CD4-positive, alpha-beta T cell treated with Interleukin-6 for 4 hours (primary cell): Measurements from ENCODE around the gene ADAMTSL2.

Experiments
- DNase-seq: peaks from one replicate; pipeline ENCODE4 v3.0.0-alpha.2; 2020; ENCODE audit warnings: mixed read lengths

Gene ADAMTSL2

DNA sequence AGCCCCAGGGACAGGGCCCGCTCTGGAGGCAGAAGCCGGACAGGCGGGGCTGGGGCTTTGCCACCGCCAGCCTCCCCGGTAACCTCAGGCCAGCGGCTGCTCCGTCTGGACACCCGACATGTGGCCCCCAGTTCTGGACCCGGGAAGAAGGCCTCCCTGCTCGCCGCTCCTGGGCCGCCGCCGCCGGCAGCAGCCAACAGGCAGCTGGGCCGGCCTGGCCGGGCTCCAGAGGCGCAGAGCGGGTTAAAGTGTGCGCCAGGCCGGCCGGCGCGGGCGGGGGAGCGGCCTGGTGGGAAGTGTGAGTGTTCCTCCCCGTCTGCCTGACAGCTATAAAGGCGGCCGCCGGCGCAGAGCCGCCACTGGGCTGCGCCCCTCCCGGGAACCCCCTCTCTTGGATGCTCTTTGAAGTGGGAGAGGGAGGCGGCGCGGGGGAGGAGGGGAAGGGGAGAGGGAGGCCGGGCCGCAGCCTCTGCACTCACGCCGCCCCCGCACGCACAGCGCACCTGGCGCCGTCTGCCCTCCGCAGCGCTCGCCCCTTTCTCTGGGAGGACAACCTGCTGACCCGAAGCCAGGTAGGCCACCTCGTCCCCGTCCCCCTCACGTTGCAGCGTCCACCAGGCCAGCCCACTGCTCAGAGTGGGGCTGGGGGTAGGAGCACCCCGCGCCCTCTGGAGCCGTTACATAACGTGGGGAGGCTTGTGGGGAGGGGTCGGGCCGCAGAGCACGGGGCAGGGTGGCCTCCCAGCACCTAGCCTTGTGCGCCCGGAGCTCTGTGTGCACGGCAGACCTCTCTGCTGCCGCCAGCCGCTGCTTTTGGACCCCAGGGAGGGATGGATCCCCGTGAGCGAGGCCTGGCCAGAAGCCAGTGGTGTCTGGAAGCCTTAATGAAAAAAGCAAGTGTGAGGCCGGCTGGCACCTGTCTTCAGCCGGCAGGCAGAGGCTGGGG, at the start of gene ADAMTSL2:
TSS of gene ADAMTSL2 (plus strand) at position 359 of the 946 bp plus-strand sequence. CDS start 2,009 bp downstream, outside the sequence.
- peak; percentile 73 for DNase-seq

DNA sequence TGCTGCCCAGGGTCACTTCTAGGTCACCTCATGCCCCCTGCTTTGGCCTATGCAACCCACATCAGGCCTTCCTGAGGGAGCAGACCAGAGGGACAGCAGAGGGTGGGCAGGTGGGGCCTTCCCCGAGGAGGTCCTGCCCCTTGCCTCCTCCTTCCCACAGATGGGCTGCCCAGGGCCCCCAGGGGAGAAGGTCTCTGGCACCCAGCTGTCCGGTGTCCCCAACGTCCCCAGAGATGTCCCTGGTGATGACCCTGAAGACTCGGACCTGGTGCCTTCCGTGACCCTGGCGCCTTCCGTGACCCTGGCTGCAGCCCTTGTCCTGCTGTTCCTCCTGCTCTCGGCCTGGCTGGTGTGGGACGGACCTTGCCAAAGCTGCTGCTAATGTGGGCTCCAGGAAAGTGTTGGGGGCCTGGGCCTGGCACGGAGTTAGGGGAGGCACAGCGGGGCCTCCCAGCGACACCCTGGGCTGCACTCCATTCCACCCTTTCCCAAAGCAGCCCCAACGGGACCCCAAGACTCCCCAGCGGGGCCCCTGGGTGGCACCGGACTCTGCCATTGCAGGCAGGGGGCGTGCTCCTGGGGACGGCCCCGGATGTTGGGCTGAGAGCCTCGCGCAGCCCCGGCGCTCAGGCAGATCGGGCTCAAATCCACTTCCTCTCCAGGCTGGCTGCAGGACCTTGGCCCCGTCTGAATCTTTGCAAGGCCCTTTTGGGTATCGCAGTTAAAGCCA, 48.8 kb upstream of the ADAMTSL2 start:
- peak; percentile 12 for DNase-seq

DNA sequence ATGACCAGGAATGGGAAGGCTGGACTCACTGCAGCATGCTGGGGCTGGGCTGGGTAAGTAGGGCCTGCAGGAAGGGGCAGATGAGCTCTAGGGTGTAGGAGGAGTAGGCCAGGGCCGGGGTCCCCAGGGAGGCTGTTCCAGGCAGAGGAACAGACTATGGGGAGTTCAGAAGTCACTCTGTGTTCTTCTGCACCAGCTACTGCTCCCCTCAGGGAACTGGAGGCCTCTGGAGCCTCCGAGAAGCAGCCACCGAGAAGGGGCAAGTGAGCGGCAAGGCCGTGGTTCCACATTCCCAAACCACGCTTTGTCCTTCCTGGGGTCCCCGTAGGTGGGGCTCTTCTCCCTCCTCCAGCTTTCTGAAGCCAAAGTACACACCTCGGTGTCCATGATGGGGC, 47.2 kb upstream of the ADAMTSL2 start:
- no peak for DNase-seq

DNA sequence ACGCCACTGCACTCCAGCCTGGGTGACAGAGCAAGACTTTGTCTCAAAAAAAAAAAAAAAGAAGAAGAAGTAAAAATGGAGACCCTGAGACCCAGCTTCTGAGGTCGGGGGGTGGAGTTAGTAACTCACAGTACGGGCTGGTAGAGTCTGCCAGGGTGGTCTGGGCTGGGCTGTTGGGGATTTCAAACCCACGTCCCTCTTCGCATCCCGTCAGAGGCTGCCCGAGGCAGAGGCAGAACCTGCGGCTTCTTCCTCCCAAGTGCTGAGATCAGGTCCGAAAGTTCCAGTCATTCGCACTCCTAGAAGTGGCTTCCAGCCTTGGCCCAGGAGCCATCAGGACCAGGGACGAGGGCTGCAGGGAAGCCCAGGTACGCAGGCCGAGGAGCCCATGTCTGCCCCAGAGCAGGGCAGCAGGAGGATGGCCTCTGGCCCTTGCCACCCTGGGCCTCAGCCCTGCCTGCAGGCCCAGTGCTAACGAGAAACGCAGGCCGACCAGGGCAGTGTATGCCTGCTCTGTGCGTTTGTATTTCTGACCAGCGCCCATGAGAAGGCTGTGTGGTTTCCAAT, 45.7 kb upstream of the ADAMTSL2 start:
- no peak for DNase-seq

DNA sequence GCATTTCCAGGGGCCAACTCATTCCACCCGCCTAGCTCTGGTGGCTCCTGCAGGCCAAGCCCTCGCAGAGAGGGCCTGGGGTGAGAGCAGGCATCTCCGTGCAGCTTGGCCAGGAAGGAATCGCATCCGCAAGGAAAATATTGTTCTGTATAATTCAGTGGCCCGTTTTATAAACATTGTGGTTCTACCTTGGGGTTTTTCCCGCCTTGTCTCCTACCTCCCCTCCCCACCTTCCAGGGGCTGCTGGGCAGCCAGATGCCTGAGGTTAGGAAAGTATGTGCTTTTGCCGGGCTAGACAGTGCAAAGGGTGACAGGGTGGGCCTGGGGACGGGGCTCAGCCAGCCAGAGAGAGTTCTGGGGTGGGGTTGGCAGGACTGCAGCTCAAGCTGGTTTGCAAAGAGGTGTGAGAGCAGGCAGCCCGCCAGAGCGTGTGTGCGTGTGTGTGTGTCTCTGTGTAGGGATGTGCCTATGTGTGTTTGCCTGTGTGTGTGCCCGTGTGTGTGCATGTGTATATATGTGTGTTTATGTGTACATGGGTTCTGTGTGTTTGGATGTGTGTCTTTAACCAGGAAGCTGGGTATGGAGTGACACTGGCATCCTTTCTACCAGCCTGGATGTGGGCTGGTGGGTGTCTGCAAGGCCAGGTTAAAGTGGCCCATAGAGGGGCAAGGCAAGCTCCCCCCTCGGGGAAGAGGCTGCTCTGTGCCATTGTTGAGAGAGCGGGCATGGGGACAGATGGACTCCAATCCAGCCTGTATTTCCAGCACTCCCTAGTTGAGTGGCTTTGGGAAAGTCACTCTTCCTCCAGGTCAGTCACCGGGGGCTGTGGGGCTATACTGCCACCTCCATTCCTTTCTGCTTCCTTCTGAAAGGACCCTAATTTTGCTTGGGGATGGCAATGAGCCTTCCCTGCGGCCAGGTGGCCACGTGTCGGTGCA, 45.0 kb upstream of the ADAMTSL2 start:
- no peak for DNase-seq

DNA sequence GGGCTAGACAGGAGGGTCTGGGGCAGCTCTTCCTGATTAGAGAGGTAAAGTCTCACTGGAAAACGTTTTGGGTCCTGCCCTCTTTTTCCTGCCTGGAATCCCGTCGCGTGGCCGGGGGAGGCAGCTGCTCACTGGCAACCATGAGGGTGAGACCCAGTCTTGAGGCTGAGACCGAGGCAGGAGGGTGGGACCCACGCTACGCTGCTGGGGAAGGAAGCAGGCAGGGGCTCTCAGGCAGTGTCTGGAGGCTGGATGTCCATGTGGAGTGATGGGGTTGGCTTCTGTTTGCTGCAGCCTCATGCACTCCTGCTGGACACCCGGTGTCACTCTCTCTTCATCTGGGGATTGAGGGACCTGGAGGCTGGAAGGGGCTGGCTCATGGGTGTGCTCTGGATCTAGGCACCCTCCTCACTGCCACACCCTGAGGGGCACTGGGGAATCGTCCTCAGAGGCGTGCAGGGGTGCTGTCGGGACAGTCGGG, 44.3 kb upstream of the ADAMTSL2 start:
- DNase-seq, result no peak

DNA sequence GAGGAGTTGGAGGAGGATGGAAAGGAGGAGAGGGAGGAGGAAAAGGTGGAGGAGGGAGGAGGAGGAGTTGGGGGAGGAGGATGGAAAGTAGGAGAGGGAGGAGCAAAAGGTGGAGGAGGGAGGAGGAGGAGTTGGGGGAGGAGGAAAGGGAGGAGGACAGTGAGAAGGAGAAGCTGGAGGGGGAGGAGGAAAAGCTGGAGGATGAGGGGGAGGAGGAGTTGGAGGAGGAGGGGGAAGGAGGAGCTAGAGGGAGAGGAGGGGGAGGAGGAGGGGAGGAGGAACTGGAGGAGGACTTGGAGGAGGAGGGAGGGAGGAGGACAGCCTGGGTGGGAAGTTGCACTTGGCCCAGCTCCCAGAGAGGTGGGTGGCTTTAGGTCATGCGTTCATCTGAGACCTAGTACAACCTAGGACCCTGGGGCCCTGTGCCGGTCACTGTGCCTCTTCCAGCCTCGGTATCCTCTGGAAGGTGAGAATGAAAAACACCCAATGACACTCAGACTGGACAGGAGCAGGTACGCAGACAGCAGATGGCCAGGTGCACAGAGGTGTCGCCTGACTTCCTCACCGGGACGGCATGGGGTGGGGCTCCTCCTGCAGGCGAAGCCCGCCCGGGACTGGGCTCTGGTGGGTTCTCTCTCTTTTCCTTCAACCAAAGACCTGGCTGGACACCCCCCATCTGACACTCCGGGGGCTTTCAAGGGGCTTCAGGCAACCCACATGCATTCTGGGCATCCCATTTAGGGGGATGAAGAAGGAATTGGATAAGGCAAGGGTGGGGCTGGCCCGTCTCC, 43.4 kb upstream of the ADAMTSL2 start:
- DNase-seq, result no peak

DNA sequence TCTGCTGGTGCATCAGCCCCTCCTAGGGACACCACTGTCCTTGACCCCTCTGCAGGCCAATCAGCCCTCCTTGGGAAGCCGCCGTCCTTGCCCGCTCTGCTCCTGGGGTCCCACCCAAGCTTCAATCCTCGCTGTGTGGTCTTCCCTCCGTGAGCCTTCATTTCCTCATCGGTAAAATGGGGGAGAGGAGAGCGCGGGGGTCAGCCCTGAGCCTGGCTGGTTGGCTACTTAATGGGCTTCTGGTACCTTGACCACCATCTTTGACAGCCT, 42.9 kb upstream of the ADAMTSL2 start:
- DNase-seq, result no peak

DNA sequence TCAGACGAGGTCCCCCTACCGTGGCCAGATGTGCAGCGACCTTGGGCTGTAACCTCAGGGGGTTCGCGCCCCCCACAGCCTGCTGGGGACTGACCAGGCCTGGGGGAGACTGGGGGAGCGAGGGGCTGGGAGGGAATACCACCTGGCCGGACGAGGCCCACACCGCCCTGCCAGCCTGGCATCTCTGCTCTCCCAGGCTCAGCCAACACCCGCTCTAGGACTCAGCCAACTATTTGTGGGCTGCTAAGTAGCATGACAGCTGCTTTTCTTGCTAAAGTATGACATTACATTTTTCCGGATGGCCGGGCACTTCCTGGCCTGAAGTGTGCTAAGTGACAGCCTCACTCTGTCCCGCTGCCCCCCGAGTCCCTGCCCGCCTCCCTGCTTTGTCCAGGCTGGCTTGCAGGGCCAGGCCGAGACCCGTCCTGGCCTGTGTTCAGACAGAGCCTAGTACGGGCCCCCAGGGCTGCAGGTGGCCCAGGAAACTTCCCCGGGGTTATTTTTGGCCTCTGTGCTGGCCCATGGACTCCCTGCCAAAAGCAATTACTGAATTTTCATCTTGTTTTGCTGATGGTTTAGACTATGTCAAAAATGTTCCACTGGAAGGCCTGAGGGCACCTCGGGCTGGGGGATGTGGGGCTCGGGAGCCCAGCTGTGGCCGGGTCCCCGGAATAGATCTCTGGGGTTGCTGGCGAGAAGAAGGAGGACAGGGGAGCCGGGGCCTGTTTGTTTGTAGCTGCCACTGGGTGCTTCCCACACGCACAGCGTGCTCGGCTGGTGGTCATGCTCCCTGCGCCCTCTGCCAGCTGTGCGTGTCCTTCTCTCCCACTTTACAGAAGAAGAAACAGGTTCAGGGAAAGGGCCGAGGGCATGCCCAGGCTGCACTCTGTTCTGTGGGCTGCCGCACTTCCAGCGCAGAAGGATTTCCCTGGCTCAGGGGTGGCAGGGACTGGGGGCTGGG, 42.2 kb upstream of the ADAMTSL2 start:
- no peak for DNase-seq

DNA sequence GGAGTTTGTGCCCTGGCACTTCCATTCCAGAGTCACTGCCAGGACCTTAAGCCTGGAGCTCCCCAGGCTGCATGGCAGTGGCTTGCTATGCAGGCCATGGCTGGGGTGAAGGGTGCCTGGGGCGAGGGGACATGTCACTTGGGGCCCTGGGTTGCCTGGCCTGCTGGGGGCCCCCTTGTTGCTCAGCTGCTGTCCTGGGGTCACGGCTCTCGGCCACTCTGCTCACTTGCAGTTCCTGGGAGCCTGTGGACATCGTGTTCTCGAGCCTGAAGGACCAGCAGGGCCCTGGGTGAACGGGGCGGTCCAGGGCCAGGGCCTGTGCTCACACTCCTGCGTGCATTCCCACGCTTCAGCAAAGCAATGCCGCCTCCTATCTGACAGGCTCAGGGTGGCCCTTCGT, 41.1 kb upstream of the ADAMTSL2 start:
- DNase-seq, result no peak

DNA sequence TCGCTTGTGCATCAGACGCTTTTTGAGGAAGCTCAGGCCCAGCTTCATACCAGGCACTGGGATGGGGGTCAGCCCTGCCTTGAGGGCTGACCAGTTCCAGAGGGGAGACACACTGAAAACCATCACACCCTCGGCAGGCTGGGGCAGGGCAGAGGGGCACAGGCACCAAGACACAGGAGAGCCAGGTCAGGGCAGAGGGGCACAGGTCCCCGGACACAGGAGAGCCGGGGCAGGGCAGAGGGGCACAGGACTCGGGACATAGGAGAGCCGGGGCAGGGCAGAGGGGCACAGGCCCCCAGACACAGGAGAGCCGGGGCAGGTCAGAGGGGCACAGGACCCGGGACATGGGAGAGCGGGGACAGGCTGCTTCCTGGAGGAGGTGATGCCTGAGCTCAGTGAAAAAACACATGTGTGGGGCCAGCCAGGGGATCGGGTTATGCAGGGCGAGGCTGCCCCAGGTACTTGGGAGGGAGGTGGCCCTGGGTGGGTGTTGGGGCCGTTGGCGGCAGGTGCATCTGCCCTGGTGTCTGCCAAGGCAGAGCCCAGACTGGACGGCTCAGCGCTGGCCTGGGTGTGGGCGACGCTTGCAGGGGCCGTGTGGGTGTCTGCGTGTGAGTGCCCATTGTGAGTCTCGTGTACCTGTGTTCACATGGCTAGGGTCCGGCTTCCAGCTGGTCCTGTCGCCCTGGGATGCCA, 40.5 kb upstream of the ADAMTSL2 start:
- no peak for DNase-seq

DNA sequence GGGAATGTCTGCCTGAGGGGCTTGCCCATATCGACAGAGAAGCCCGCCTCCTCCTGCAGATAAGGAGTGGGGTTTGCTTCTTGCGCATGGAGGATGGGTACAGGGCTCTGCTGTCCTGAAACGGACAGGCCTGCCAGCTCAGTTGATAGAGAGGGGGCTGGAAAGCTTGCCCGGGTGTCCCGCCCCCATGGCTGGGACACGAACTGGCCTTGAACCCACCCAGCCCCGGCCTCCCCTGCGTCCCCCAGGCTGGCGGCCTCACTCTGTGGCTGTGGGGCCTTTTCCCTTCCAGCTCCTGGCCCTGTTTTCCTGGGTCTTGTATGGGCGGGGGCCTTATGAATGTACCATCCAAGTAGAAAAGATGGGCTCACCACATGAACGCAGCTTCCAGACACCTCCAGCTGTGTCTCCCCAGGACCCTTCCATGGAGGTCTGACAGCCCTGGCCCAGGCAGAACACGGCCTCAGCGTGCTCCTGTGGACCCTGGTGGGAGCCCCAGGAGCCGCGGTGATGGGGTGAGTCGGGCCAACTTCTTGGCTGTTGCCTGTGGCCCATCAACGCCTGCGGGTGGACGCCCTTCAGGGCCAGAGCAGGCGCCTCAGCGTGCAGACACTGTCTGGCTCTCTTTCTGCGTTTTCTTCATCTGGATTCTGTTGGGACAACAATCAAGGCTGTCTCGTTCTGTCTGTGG, 39.7 kb upstream of the ADAMTSL2 start:
- DNase-seq, result no peak

DNA sequence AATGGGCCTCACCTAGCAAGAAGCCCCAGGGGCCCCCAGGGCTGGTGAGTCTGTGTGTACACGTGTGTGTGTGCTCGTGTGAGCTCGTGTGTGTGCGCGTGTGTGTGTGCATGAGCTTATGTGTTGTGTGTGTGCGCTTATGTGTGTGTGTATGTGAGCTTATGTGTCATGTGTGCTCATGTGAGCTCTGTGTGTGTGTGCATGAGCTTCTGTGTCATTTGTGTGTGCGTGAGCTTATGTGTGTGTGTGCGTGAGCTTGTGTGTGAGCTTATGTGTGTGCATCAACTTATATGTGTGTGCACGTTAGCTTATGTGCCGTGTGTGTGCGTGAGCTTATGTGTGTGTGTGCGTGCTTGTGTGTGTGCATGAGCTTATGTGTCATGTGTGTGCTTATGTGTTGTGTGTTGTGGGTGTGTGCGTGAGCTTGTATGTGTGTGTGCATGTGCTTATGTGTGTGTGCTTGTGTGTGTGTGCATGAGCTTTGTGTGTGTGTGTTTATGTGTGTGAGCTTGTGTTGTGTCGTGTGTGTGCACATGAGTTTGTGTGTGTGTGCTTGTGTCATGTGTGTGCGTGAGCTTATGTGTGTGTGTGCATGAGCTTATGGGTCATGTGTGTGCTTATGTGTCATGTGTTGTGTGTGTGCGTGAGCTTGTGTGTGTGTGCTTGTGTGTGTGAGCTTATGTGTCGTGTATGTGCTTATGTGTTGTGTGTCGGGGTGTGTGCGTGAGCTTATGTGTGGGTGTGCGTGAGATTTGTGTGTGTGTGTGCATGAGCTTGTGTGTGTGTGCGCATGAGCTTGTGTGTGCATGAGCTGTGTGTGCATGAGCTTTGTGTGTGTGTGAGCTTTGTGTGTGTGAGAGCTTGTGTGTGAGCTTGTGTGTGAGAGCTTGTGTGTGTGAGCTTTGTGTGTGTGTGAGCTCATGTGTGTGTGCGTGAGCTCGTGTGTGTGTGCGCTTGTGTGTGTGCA, 38.9 kb upstream of the ADAMTSL2 start:
- no peak for DNase-seq

DNA sequence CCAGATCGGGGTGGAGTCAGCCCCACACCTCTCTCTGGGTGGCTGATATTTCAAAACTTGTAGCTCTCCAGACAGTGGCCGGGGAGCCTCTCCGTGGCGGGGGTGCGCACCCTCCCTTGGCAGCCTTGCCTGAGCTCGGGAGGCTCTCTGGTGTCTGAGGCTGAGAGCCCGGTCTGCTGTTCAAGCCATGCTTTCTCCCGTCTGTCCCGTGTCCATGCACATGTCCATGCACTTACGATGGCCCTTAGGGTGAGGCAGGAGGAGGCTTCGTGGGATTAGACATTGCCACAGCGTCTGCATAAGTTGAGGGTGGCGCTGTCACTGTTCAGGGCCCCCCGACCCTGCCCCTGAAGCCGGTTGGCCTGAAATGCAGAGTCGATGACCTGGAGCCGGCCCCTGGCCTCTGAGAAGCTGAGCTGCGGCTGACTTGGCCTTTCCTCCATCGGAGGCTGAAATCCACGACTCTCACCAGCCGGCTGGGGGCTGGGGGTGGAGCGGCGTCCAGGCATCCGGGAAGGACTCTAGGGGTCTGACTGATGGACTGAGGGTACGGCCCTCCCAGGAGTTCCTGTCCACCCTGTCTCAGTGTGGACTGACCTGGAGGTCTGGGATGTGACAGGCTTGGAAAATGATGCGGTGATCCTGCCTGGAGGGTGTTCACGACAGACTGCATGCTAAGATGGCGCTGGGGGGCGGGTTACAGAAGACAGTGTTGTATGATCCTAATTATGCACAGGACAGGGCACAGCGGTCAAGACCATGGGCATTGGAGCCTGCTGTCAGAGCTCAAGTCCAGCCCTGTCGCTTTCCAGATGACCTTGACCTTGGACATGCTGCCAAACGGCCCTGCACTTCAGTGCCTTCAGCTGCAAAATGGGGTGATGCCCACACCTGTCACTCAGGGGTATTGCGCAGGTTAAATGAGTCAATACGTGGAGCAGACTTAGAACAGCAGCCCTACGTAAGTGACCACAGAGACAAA, 37.4 kb upstream of the ADAMTSL2 start:
- no peak for DNase-seq

DNA sequence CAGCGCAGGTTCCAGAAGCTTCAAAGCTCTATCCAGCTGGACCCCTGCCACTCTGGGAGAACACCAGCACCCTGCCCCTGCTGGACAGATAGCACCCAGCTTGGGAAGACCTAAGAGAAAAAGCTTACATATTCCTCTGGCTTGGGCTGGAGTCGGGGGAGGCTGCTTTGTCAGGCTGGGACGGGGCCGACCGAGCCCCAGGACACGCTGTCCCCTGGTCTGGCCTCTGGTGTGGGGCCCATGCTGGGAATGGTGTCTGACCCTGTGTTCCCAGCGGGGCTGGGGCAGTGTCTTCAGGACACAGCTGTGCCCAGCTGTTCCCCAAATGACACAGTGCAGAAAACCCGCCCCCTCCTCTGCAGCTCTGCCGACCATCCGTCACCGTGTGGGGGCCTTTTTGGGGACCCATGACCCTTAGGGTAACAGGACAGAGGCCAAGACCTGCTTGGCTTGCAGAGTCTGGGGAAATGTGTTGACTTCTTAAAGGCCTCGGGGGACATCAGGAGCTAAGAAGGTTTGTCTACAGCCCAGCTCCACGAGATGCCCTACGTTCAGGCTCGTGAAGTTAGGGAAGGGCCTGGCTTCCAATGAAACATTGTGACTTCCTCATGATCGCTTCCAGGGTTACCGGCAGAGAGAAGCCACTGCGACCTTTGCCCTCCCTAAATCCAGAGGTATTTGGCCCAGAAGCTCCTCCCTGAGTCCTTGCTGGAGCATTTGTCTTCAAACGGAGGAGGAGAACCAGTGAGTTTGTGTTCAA, 35.2 kb upstream of the ADAMTSL2 start:
- DNase-seq, result no peak

DNA sequence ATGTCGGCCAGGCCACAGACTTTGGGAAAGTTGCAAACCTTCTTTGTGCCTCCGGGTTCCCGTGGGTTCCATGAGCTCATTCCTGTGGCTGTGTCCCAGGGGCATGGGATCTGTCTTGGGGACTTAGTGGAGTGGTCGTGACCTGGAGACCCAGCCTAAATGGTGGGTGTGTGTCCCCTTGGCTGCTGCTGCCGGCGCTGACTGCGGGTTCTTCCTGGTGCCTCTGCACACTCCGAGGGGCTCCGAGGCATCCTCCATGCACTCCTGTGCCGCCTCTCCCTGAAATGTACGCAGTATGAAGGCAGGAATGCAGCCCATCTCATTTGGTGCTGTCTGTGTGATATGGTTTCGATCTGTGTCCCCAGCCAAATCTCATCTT, 34.6 kb upstream of the ADAMTSL2 start:
- DNase-seq, result no peak
